HG03175 (cell line): ENCODE results near the gene SPAG9.
A peak's percentile ranks its signal among the peaks of the same experiment; 100 is the strongest.

Experiments
- ATAC-seq: cut with Tn5 transposase; IDR thresholded peaks from one replicate; pipeline ENCODE4 v1.9.1; 2021; ENCODE audit warnings: mild to moderate bottlenecking, moderate library complexity; ENCODE audit not compliant: unreplicated experiment

Gene SPAG9

GRCh38 chr17:50922721-50923405 lies 197.8 kb downstream of the SPAG9 start:
- no peak for ATAC-seq

DNA sequence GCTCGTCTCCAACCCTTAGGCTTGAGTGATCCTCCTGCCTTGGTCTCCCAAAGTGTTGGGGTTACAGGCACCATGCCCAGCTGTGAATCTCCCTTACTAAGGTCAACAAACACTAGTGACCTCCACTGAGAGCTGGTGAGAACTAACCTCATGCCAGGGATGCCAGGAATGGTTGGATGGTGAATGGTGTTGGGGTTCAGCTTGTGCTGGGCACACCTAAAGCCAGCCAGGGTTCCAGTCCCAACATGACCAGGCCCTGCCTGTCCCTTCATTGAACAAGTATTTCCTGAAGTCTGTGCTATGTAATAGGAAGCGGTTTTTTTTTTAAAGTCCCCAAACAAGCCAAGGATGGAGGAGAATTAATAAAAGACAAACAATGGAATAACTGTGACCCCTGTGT lies 198.6 kb downstream of the SPAG9 start:
- ATAC-seq = no peak

DNA sequence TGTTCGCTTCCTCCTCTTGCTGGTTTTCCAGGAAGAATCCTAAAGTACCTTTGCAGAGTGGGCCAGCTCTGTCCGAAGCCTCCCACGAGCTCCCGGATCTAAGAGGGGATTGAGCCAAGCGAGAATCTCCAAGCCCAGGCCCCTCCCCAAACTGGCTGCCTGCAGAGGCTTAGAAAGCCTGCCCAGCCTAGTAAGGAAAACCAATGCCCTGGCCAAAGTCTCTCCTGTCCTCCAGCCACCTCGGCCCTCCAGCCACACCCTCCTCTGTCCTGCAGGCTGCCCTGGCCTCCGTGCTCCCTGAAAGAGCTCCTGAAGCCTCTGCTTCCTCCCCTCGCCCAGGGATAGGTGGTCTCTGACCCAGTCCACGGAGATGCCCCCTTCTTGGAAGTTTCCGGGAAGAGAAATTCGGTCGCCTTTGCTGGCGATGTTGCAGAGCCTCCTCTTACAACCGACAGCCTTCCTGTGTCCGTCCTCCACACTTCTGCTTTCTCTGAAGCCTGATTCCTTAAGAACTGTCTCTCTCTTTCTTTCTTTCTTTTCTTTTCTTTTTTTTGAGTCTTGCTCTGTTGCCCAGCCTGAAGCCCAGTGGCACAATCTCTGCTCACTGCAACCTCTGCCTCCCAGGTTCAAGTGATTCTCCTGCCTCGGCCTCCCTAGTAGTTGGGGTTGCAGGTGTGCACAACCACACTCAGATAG lies 199.6 kb downstream of the SPAG9 start:
- no peak for ATAC-seq

GRCh38 chr17:50920041-50920410 lies 200.6 kb downstream of the SPAG9 start:
- no peak for ATAC-seq

DNA sequence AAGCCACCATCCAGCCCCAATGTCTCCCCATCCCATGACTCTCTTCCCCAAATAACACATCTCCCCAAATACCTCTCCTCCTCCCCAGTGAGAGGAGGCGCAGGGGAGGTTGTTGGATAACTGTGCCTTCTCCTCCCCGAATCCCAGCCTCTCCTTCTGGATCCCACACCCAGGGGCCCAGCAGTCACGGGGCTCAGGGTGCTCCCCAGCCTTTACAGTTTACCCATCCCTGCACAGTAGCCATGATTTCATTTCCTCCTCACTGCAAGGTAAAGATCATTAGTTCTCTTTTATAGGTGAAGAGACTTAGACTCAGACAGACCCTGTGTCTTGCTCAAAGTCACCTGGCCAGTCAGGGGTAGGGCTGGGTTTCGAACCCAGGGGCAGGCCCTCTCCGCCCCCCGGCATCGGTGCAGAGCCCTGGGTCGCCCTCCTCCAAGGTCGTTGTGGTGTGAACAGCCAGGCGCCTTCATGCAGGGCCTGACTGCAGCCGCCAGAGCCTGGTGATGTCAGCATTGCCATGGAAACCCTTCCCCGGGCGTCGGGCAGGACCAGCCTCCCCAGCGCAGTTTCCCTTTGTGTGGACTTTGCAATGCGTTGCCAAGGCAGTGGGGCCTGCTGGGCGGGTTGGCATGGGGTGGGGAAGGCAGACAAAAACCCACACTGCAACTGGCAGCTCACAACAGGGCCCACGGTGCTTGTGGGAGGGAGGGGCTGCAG lies 201.2 kb downstream of the SPAG9 start:
- ATAC-seq = no peak

DNA sequence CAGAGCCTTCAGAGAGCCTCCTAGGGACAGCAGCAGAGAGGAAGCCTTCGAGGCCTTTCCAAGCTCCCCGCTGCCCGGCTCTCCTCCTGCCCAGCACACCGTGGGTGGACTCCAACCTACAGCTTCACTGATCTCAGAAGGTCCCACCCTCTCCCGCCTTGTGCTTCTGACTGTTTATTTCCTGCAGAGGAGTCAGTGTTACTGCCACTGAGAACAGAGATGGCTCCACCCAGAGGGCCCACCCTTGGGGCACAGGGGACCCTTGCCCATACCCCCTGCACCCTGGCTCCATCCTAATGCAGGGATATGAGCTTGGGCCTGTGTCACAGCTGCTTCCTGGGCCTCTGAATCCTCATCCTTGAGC lies 201.8 kb downstream of the SPAG9 start:
- ATAC-seq = no peak

- ATAC-seq = no peak
Observed at GRCh38 chr17:50918071-50918932, 202.4 kb downstream of the SPAG9 start.

- peak; percentile 38 for ATAC-seq
Observed at GRCh38 chr17:50917418-50917743, 203.3 kb downstream of the SPAG9 start.

DNA sequence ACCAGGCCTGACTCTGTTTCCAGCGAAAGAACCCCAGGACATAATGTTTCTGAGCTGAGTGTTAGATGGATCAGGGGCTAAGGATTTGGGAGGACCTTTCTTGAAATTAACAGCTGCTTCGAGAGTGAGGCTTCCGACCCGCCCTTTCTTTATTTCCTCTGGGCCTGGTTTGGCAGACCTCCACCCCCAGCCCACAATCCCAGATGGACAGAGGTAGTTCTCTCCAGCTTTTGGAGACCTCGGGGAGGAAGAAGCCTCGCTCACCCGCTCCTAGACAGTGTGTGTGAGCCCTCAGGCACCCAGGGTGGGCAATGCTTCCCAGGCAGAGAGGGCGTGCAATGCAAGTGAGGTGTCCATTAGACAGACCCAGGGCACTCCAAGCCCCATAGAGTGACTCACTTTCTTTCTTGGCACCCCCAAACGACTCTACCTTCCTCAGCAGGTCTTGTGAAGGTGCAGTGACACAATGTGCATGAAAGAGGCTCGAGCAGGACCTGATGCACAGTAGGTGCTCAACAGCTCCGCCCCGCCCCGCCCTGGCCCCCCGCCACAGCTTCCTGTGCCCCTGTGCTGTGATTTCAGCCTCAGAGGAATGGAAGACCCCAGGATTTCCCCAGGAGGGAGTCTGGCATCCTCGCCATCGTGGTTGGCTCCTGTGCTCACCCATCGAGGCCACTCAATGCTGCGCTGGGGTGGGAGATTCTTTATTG lies 203.8 kb downstream of the SPAG9 start:
- no peak for ATAC-seq

DNA sequence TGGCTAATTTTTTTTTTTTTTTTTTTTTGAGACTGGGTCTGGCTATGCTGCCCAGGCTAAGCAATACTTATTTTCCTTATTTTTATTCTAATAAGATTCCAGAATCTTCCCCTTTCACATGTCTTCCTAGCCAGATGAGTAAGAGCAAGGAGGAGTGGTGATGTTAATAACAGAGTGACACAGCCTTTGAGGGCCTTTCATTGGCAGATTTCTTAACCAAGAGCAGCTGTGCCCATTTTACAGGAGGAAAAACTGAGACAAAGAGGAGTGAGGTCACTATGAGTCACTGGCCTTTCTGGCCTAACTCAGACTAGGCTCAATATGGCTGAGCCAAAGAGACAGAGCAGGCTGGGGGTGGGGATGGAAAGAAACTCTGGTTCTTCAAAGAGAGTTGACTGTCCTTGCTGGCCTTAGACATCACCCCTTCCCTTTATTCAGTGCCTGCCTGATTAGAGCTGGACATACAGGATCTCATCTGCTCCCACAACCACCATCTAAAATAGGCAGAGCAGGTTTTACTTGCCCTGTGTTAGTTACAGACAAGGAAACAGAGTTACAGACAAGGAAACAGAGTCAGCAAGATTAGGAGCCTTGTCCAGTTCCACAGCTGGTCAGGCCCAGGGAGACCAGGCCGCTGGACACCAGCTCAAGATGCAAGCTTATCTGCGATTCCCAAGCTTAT lies 204.5 kb downstream of the SPAG9 start:
- ATAC-seq = no peak

- no peak for ATAC-seq
Observed at GRCh38 chr17:50914505-50915063, 206.1 kb downstream of the SPAG9 start.

GRCh38 chr17:50913120-50913519 lies 207.5 kb downstream of the SPAG9 start:
- ATAC-seq = no peak
